H1 (cell line): ENCODE data around the gene TAF12. TPM values are rescaled to one million over a fixed set of nuclear protein-coding genes. Genes with fewer than 3 reads are reported as not detected.

Source experiments
- CTCF ChIA-PET: fragments of 300-600 bp; sonication (Branson Sonifier 250); formaldehyde crosslinking; loops from one replicate; lab custom pipeline; 2021; ENCODE audit not compliant: partially characterized antibody; lab: Charles Lee
- POLR2A ChIA-PET: fragments of 300-600 bp; sonication (Branson Sonifier 250); formaldehyde crosslinking; loops from one replicate; lab custom pipeline; 2021; ENCODE audit warnings: inconsistent platforms; ENCODE audit not compliant: partially characterized antibody; lab: Charles Lee
- DNase-seq, 2 experiments: peaks; one replicate each; pipeline versions ENCODE4 v3.0.0 to v3.0.0-alpha.2; 2010 to 2022; ENCODE audit warnings: low spot score in 2 of 2, low read depth in 1 of 2, mixed read lengths in 1 of 2
- FAIRE-seq: peaks from 2 replicates; lab custom pipeline; 2011; peaks lifted over from hg19 to GRCh38; lab: Jason Lieb, UNC
- H2AFZ ChIP-seq: 2 replicates; pipeline ENCODE4 v1.8.1; 2012; ENCODE audit warnings: low read length, inconsistent platforms
- H2AK5ac ChIP-seq: 2 replicates; pipeline ENCODE4 v1.6.1; 2013; ENCODE audit warnings: low read depth, low read length
- H2BK120ac ChIP-seq: replicated peaks from 2 replicates; pipeline ENCODE3; 2013; ENCODE audit warnings: low read depth, low read length, inconsistent platforms
- H2BK12ac ChIP-seq: 2 replicates; pipeline ENCODE4 v1.6.1; 2013; ENCODE audit warnings: low read depth, low read length
- H2BK15ac ChIP-seq: 2 replicates; pipeline ENCODE4 v1.6.1; 2013; ENCODE audit warnings: low read length
- H2BK20ac ChIP-seq: 2 replicates; pipeline ENCODE4 v1.6.1; 2013; ENCODE audit warnings: low read length
- H2BK5ac ChIP-seq: 2 replicates; pipeline ENCODE4 v1.6.1; 2013; ENCODE audit warnings: low read depth, low read length
- H3K14ac ChIP-seq: 2 replicates; pipeline ENCODE4 v1.6.1; 2013; ENCODE audit warnings: inconsistent platforms; ENCODE audit not compliant: insufficient read length
- H3K18ac ChIP-seq: 2 replicates; pipeline ENCODE4 v1.6.1; 2013; ENCODE audit warnings: low read length; ENCODE audit errors: extremely low read depth
- H3K23ac ChIP-seq: 2 replicates; pipeline ENCODE4 v1.6.1; 2013; ENCODE audit warnings: inconsistent platforms; ENCODE audit not compliant: insufficient read length
- H3K23me2 ChIP-seq: 2 replicates; pipeline ENCODE4 v1.6.1; 2013; ENCODE audit warnings: low read depth, low read length
- H3K27ac ChIP-seq: 2 replicates; pipeline ENCODE4 v1.6.1; 2011; ENCODE audit warnings: low read depth, low read length, inconsistent platforms
- H3K27me3 ChIP-seq, 4 experiments: replicated peaks in 1 of 4; 1 replicate in 1 of 4; 2 replicates in 3 of 4; pipeline versions ENCODE4 v1.6.1 to v1.8.1; 2011 to 2013; ENCODE audit warnings: low read length in 3 of 4, mild to moderate bottlenecking in 3 of 4, inconsistent platforms in 2 of 4, mixed read lengths in 2 of 4, moderate library complexity in 1 of 4; ENCODE audit not compliant: control insufficient read depth in 3 of 4, insufficient read depth in 3 of 4; ENCODE audit errors: extremely low read depth in 1 of 4
- H3K36me3 ChIP-seq, 4 experiments: 2 replicates each; pipeline versions ENCODE4 v1.6.1 to v1.8.1; 2011 to 2013; ENCODE audit warnings: mild to moderate bottlenecking in 4 of 4, low read length in 3 of 4, moderate library complexity in 2 of 4, control low read depth in 1 of 4, inconsistent platforms in 1 of 4; ENCODE audit not compliant: insufficient read depth in 4 of 4, control insufficient read depth in 2 of 4
- H3K4ac ChIP-seq: replicated peaks from 2 replicates; pipeline ENCODE3; 2013; ENCODE audit warnings: low read length, low read depth, mixed read lengths, inconsistent platforms; ENCODE audit not compliant: insufficient read length
- H3K4me1 ChIP-seq, 4 experiments: replicated peaks in 1 of 4; 1 replicate in 1 of 4; 2 replicates in 3 of 4; pipeline versions ENCODE4 v1.6.1 to v1.8.1; 2011 to 2013; ENCODE audit warnings: low read length in 3 of 4, inconsistent platforms in 2 of 4, mixed read lengths in 1 of 4; ENCODE audit not compliant: insufficient read depth in 4 of 4, control insufficient read depth in 3 of 4
- H3K4me2 ChIP-seq, 2 experiments: 2 replicates each; pipeline versions ENCODE4 v1.6.1 to v1.8.1; 2011 to 2013; ENCODE audit warnings: low read depth in 2 of 2, low read length in 2 of 2, control low read depth in 1 of 2, inconsistent platforms in 1 of 2, mild to moderate bottlenecking in 1 of 2; ENCODE audit not compliant: insufficient read depth in 1 of 2
- H3K4me3 ChIP-seq, 4 experiments: fragments of 200-600, 300-600 bp in 1 of 4; sonication (generic), shearing (Covaris generic), sonication (Bioruptor Twin) in 1 of 4; 2 replicates each; pipeline versions ENCODE4 v1.5.1 to v1.8.1; 2011 to 2016; ENCODE audit warnings: low read length in 4 of 4, low read depth in 3 of 4, control low read depth in 2 of 4, inconsistent platforms in 2 of 4, mild to moderate bottlenecking in 2 of 4, mixed read lengths in 1 of 4, moderate library complexity in 1 of 4; ENCODE audit not compliant: insufficient read depth in 2 of 4; ENCODE audit errors: extremely low read depth in 1 of 4
- H3K56ac ChIP-seq: replicated peaks from 2 replicates; pipeline ENCODE3; 2013; ENCODE audit warnings: low read depth, mild to moderate bottlenecking, mixed read lengths, low read length, inconsistent platforms; ENCODE audit not compliant: insufficient read length
- H3K79me1 ChIP-seq: 2 replicates; pipeline ENCODE4 v1.6.1; 2013; ENCODE audit warnings: low read depth, low read length, control low read depth
- H3K79me2 ChIP-seq, 2 experiments: 2 replicates each; pipeline versions ENCODE4 v1.6.1 to v1.8.1; 2012 to 2013; ENCODE audit warnings: low read length in 2 of 2, mild to moderate bottlenecking in 2 of 2, inconsistent platforms in 1 of 2; ENCODE audit not compliant: insufficient read depth in 2 of 2, control insufficient read depth in 1 of 2
- H3K9ac ChIP-seq, 4 experiments: replicated peaks in 1 of 4; 1 replicate in 1 of 4; 2 replicates in 3 of 4; pipeline versions ENCODE4 v1.6.1 to v1.8.1; 2011 to 2013; ENCODE audit warnings: low read depth in 3 of 4, low read length in 3 of 4, control low read depth in 2 of 4, mild to moderate bottlenecking in 2 of 4, moderate library complexity in 2 of 4, inconsistent platforms in 1 of 4; ENCODE audit errors: extremely low read depth in 1 of 4
- H3K9me3 ChIP-seq, 2 experiments: 2 replicates each; pipeline versions ENCODE4 v1.6.1 to v1.8.1; 2012 to 2013; ENCODE audit warnings: mild to moderate bottlenecking in 2 of 2, moderate library complexity in 2 of 2, control low read depth in 1 of 2, inconsistent platforms in 1 of 2, low read depth in 1 of 2, low read length in 1 of 2, mixed read lengths in 1 of 2; ENCODE audit not compliant: insufficient read depth in 2 of 2
- H4K20me1 ChIP-seq, 2 experiments: replicated peaks in 1 of 2; 2 replicates each; pipeline versions ENCODE3 to v1.8.1; 2011 to 2013; ENCODE audit warnings: inconsistent platforms in 2 of 2, low read length in 2 of 2, mild to moderate bottlenecking in 1 of 2; ENCODE audit not compliant: insufficient read depth in 2 of 2, control insufficient read depth in 1 of 2
- H4K5ac ChIP-seq: 2 replicates; pipeline ENCODE4 v1.6.1; 2013; ENCODE audit warnings: low read length, low read depth, mixed read lengths, inconsistent platforms; ENCODE audit not compliant: insufficient read length
- H4K8ac ChIP-seq: 2 replicates; pipeline ENCODE4 v1.8.0; 2013; ENCODE audit warnings: mild to moderate bottlenecking, moderate library complexity, low read length, inconsistent platforms; ENCODE audit not compliant: insufficient read depth; ENCODE audit errors: extremely low read depth
- H4K91ac ChIP-seq: replicated peaks from 2 replicates; pipeline ENCODE3; 2013; ENCODE audit warnings: low read length, mixed read lengths, inconsistent platforms; ENCODE audit not compliant: insufficient read length
- BACH1 ChIP-seq: IDR thresholded peaks from 2 replicates; pipeline ENCODE4 v1.6.1; 2012; ENCODE audit warnings: low read length, improper control_type of control experiment
- CBX5 ChIP-seq: fragments of 300-800, 300-1000 bp; sonication (generic); IDR thresholded peaks from 2 replicates; pipeline ENCODE4 v1.7.1; 2016; ENCODE audit warnings: antibody characterized with exemption, low read length, low read depth
- KDM5A ChIP-seq: fragments of 200-600 bp; IDR thresholded peaks from 2 replicates; pipeline ENCODE4 v1.7.1; 2012; ENCODE audit warnings: mild to moderate bottlenecking, low read length, inconsistent platforms, mixed read lengths
- RBBP5 ChIP-seq: IDR thresholded peaks from 2 replicates; pipeline ENCODE4 v1.7.1; 2012; ENCODE audit warnings: low read depth, mild to moderate bottlenecking, inconsistent platforms, low read length, moderate library complexity, borderline replicate concordance
- RNF2 ChIP-seq: fragments of 200-900, 300-1000 bp; sonication (generic); IDR thresholded peaks from 2 replicates; pipeline ENCODE4 v1.7.1; 2016; ENCODE audit warnings: borderline replicate concordance, low read depth, mild to moderate bottlenecking, antibody characterized with exemption, low read length; ENCODE audit not compliant: poor library complexity, severe bottlenecking; ENCODE audit errors: missing control alignments
- SP4 ChIP-seq: IDR thresholded peaks from 2 replicates; pipeline ENCODE4 v1.6.1; 2012; ENCODE audit warnings: low read length, inconsistent platforms
- SRF ChIP-seq: IDR thresholded peaks from 2 replicates; pipeline ENCODE4 v1.6.1; 2011; ENCODE audit warnings: mild to moderate bottlenecking, low read depth, low read length, moderate library complexity
- WGBS, 2 experiments: shearing (Covaris generic) in 1 of 2; methylation state at CpG; one replicate each; pipeline versions ENCODE4 v1.1.6 to v1.1.7; 2013 to 2015; ENCODE audit warnings: low lambda C conversion rate in 2 of 2, mixed read lengths in 2 of 2, inconsistent platforms in 1 of 2, low coverage in 1 of 2, missing lambda C conversion rate in 1 of 2; ENCODE audit not compliant: insufficient replicate concordance in 2 of 2, insufficient coverage in 1 of 2, insufficient read length in 1 of 2; ENCODE audit errors: extremely low coverage in 1 of 2, missing lambda C conversion rate in 1 of 2; 5-methylcytosine and 5-hydroxymethylcytosine counted together
- polyA plus RNA-seq, 7 experiments: library from polyadenylated mRNA; depleted of rRNA in 3 of 7; stranded (reverse) in 5 of 7; unstranded in 2 of 7; fragments of >200 nt in 5 of 7; fragments of 200-250 nt in 2 of 7; gene quantifications; 1 replicate in 5 of 7; 2 replicates in 1 of 7; 4 replicates in 1 of 7; pipeline versions ENCODE4 v1.2.1 to v1.2.3, GENCODE V29; 2011 to 2013; ENCODE audit warnings: missing spikeins in 2 of 7, mixed read lengths in 2 of 7
- total RNA-seq: library from RNA; stranded (reverse); fragmentation: NEBNext Ultra II Directional; extraction: Animal tissue kit (Norgen Biotek cat#: 25700); gene quantifications from 2 replicates; pipeline ENCODE4 v1.2.1, GENCODE V29; 2021
- TF ChIP-seq, protein P1 (sequence below), 3 experiments: IDR thresholded peaks; 1 replicate in 2 of 3; 2 replicates in 1 of 3; pipeline versions ENCODE4 v1.5.1 to v1.6.1; 2011; ENCODE audit warnings: low read length in 3 of 3, mild to moderate bottlenecking in 3 of 3, inconsistent platforms in 2 of 3, low read depth in 1 of 3, moderate library complexity in 1 of 3; ENCODE audit not compliant: insufficient read depth in 1 of 3; ENCODE audit errors: control extremely low read depth in 1 of 3

Gene TAF12
- total and polyA plus RNA-seq, 2 of the 8 experiments (the other 6 are each of a cell fraction or from before 2014, with no cell fraction given): 25.1 to 27.2 TPM

GRCh38 chr1:28581531-28582247, 61.2 kb downstream of the TAF12 start:
- peak overlapping the region; percentile 84 for H4K5ac ChIP-seq
- H2BK120ac ChIP-seq: peak overlapping the region; percentile 85
- peak overlapping the region; percentile 69 to 89 (median 76); a peak in 6 of 7 replicates for H3K9ac ChIP-seq
- peak overlapping the region; percentile 74 for H3K4ac ChIP-seq
- no peak overlapping the region for H2BK12ac ChIP-seq
- H4K91ac ChIP-seq: peak overlapping the region; percentile 89
- peaks cover 0 to 4% (median 2%) of the 10 kb centered on the region in 4 experiments; a peak in 2 of 7 replicates for H3K27me3 ChIP-seq
- peak overlapping the region; percentile 93 for H3K18ac ChIP-seq
- H3K79me2 ChIP-seq: peaks cover 10 to 21% of the 10 kb centered on the region in 2 experiments
- DNase-seq (peak; percentile 79 to 99), FAIRE-seq (no peak)
- H3K79me1 ChIP-seq: peaks cover 4% of the 10 kb centered on the region; the same call in 1 of the 2 replicates
- 2% methylated on average over 72 of the region's 75 CpGs; no CpG with 5 or more reads in 1 of the 2 experiments for WGBS, 2 experiments
- peak overlapping the region; percentile 86 to 97 (median 92) for H3K4me3 ChIP-seq
- no peak overlapping the region for H2AK5ac ChIP-seq
- CTCF ChIA-PET: interaction anchor here (0.7 to 9.7 kb wide), 18 partner anchors 9 to 1176 kb away, joined by 3 to 73 read pairs (median 4); partner anchors contain the start of genes RAB42 and TRNAU1AP
- peak overlapping the region; percentile 75 to 90 for H3K4me2 ChIP-seq
- POLR2A ChIA-PET: interaction anchor here (0.5 to 23.4 kb wide), 60 partner anchors 17 to 709 kb away, joined by 3 to 660 read pairs (median 4); partner anchors contain the start of genes GMEB1, MED18, PHACTR4 and RAB42
- H4K20me1 ChIP-seq: peaks cover 15 to 23% of the 10 kb centered on the region in 2 experiments
- H3K14ac ChIP-seq: no peak overlapping the region
- H3K56ac ChIP-seq: peak overlapping the region; percentile 86
- no peak overlapping the region for H2BK20ac ChIP-seq
- H2AFZ ChIP-seq: no peak overlapping the region
- peaks cover 19 to 42% (median 34%) of the 10 kb centered on the region in 4 experiments for H3K36me3 ChIP-seq
- H3K27ac ChIP-seq: peak overlapping the region; percentile 30; the same call in 1 of the 2 replicates
- no peaks in the 10 kb centered on the region for H3K9me3 ChIP-seq
- peak overlapping the region; percentile 81; the same call in 1 of the 2 replicates for H2BK5ac ChIP-seq
- H3K23me2 ChIP-seq: peaks cover 15% of the 10 kb centered on the region
- peaks cover 0 to 11% (median 6%) of the 10 kb centered on the region in 4 experiments; a peak in 4 of 7 replicates for H3K4me1 ChIP-seq
- no peak overlapping the region for H3K23ac ChIP-seq
- H4K8ac ChIP-seq: no peak overlapping the region; the same call in none of the 2 replicates
- H2BK15ac ChIP-seq: no peak overlapping the region
- TF ChIP-seq SRF (no peak), BACH1 (no peak; the same call in 1 of the 2 replicates), KDM5A (no peak), CBX5 (no peak), RBBP5 (no peak), SP4 (no peak), RNF2 (no peak)
- TF ChIP-seq, protein P1, sequence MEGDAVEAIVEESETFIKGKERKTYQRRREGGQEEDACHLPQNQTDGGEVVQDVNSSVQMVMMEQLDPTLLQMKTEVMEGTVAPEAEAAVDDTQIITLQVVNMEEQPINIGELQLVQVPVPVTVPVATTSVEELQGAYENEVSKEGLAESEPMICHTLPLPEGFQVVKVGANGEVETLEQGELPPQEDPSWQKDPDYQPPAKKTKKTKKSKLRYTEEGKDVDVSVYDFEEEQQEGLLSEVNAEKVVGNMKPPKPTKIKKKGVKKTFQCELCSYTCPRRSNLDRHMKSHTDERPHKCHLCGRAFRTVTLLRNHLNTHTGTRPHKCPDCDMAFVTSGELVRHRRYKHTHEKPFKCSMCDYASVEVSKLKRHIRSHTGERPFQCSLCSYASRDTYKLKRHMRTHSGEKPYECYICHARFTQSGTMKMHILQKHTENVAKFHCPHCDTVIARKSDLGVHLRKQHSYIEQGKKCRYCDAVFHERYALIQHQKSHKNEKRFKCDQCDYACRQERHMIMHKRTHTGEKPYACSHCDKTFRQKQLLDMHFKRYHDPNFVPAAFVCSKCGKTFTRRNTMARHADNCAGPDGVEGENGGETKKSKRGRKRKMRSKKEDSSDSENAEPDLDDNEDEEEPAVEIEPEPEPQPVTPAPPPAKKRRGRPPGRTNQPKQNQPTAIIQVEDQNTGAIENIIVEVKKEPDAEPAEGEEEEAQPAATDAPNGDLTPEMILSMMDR (IDR thresholded peaks at IDR 0.05; ENCODE audit: control extremely low read depth in 1 of 3, insufficient read depth in 1 of 3, low read depth in 1 of 3, low read length in 3 of 3): no peak
